ENCODE data around the gene FAM200C. TPM values are rescaled to one million over a fixed set of nuclear protein-coding genes. Genes with fewer than 3 reads are reported as not detected.
A peak's percentile ranks its signal among the peaks of the same experiment; 100 is the strongest.

The FAM200C gene
- total and polyA plus RNA-seq, 10 of the 15 experiments (the other 5 are each of a cell fraction or from before 2014, with no cell fraction given): 1.0 to 5.4 (median 2.2) TPM

DNA sequence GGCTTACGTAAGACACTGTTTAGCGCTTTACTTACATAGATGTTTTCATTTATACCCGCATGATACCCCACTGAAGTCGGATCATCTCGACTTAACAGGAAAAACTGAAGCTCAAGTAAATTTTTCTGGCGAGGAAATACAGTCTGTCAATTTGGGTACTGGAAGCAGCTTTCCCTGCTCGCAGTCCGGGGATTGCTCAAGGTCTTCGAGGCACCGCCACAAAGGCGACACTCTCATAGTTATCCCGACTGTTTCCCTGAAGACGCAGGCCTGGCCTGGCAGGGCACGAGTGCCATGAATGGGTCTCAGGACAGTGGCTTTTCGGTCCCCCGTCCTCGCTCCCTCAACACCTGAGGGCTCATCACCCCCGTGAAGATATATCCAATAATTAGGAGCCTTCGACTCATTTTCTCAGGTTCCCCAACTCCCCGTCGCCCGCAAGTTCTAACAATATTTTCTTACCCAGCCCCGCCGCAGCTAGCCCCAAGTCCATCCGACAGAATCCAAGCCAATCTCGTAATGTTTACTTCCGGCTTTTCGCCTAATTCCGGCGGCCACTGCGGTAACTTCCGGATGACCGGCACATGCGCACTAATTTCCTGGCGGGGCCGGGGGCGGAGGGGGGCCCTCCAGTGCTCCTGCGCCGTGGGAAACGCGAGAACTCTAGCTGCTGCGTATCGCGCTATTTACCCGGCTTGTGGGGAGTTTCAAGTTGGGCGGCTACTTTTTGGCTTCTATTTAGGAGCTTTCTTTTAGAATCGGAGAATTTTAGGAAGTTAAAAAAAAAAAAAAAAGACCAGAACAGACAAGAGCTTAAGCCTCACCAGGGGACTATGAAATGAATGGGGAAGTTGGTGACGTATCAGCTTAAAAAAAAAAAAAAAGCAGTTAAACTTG, 19.0 kb upstream of the FAM200C start, which contains the start of gene SLU7 (continued):
- TF ChIP-seq, protein P1, sequence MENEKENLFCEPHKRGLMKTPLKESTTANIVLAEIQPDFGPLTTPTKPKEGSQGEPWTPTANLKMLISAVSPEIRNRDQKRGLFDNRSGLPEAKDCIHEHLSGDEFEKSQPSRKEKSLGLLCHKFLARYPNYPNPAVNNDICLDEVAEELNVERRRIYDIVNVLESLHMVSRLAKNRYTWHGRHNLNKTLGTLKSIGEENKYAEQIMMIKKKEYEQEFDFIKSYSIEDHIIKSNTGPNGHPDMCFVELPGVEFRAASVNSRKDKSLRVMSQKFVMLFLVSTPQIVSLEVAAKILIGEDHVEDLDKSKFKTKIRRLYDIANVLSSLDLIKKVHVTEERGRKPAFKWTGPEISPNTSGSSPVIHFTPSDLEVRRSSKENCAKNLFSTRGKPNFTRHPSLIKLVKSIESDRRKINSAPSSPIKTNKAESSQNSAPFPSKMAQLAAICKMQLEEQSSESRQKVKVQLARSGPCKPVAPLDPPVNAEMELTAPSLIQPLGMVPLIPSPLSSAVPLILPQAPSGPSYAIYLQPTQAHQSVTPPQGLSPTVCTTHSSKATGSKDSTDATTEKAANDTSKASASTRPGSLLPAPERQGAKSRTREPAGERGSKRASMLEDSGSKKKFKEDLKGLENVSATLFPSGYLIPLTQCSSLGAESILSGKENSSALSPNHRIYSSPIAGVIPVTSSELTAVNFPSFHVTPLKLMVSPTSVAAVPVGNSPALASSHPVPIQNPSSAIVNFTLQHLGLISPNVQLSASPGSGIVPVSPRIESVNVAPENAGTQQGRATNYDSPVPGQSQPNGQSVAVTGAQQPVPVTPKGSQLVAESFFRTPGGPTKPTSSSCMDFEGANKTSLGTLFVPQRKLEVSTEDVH (IDR thresholded peaks at IDR 0.05; ENCODE audit: low read depth, partially characterized antibody): no peak
- TF ChIP-seq, protein P2, sequence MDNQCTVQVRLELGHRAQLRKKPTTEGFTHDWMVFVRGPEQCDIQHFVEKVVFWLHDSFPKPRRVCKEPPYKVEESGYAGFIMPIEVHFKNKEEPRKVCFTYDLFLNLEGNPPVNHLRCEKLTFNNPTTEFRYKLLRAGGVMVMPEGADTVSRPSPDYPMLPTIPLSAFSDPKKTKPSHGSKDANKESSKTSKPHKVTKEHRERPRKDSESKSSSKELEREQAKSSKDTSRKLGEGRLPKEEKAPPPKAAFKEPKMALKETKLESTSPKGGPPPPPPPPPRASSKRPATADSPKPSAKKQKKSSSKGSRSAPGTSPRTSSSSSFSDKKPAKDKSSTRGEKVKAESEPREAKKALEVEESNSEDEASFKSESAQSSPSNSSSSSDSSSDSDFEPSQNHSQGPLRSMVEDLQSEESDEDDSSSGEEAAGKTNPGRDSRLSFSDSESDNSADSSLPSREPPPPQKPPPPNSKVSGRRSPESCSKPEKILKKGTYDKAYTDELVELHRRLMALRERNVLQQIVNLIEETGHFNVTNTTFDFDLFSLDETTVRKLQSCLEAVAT (IDR thresholded peaks at IDR 0.05): peak; percentile 47; the same call in 1 of the 2 replicates
- TF ChIP-seq NR2C1 (IDR thresholded peaks at IDR 0.05) (no peak), ZNF384 (IDR thresholded peaks at IDR 0.05; ENCODE audit: borderline replicate concordance, low read depth, low read length) (peak; percentile 98), POLR2A (IDR thresholded peaks at IDR 0.05; ENCODE audit: low read depth, low read length) (peak; percentile 86), RCOR1 (conservative IDR thresholded peaks at IDR 0.05; ENCODE audit: low read depth, low read length) (peak; percentile 84; the same call in 1 of the 2 replicates), CHD2 (IDR thresholded peaks at IDR 0.05; ENCODE audit: borderline replicate concordance, low read depth, low read length) (peak; percentile 97), HDAC6 (IDR thresholded peaks at IDR 0.05; ENCODE audit: unreplicated experiment) (no peak), MEF2A (IDR thresholded peaks at IDR 0.05; ENCODE audit: insufficient read depth, low read depth, low read length) (peak; percentile 75), CREB1 (IDR thresholded peaks at IDR 0.05; ENCODE audit: low read depth) (peak; percentile 76), POU2F2 (IDR thresholded peaks at IDR 0.05; ENCODE audit: borderline replicate concordance, low read depth, low read length) (0 out of 3 replicates have a peak, but pooled peaks have one; percentile 15), MTA2 (IDR thresholded peaks at IDR 0.05; ENCODE audit: low read depth) (peak; percentile 82; the same call in 1 of the 2 replicates)
- TF ChIP-seq, protein P3, sequence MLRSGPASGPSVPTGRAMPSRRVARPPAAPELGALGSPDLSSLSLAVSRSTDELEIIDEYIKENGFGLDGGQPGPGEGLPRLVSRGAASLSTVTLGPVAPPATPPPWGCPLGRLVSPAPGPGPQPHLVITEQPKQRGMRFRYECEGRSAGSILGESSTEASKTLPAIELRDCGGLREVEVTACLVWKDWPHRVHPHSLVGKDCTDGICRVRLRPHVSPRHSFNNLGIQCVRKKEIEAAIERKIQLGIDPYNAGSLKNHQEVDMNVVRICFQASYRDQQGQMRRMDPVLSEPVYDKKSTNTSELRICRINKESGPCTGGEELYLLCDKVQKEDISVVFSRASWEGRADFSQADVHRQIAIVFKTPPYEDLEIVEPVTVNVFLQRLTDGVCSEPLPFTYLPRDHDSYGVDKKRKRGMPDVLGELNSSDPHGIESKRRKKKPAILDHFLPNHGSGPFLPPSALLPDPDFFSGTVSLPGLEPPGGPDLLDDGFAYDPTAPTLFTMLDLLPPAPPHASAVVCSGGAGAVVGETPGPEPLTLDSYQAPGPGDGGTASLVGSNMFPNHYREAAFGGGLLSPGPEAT (IDR thresholded peaks at IDR 0.05; ENCODE audit: low read depth): peak; percentile 67
- TF ChIP-seq, protein P4, sequence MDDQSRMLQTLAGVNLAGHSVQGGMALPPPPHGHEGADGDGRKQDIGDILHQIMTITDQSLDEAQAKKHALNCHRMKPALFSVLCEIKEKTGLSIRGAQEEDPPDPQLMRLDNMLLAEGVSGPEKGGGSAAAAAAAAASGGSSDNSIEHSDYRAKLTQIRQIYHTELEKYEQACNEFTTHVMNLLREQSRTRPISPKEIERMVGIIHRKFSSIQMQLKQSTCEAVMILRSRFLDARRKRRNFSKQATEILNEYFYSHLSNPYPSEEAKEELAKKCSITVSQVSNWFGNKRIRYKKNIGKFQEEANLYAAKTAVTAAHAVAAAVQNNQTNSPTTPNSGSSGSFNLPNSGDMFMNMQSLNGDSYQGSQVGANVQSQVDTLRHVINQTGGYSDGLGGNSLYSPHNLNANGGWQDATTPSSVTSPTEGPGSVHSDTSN (IDR thresholded peaks at IDR 0.05; ENCODE audit: insufficient replicate concordance, low read depth, low read length): no peak
- TF ChIP-seq, protein P5, sequence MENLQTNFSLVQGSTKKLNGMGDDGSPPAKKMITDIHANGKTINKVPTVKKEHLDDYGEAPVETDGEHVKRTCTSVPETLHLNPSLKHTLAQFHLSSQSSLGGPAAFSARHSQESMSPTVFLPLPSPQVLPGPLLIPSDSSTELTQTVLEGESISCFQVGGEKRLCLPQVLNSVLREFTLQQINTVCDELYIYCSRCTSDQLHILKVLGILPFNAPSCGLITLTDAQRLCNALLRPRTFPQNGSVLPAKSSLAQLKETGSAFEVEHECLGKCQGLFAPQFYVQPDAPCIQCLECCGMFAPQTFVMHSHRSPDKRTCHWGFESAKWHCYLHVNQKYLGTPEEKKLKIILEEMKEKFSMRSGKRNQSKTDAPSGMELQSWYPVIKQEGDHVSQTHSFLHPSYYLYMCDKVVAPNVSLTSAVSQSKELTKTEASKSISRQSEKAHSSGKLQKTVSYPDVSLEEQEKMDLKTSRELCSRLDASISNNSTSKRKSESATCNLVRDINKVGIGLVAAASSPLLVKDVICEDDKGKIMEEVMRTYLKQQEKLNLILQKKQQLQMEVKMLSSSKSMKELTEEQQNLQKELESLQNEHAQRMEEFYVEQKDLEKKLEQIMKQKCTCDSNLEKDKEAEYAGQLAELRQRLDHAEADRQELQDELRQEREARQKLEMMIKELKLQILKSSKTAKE (IDR thresholded peaks at IDR 0.05; ENCODE audit: low read depth, poor library complexity, severe bottlenecking): peak; percentile 24
- TF ChIP-seq, protein P6, sequence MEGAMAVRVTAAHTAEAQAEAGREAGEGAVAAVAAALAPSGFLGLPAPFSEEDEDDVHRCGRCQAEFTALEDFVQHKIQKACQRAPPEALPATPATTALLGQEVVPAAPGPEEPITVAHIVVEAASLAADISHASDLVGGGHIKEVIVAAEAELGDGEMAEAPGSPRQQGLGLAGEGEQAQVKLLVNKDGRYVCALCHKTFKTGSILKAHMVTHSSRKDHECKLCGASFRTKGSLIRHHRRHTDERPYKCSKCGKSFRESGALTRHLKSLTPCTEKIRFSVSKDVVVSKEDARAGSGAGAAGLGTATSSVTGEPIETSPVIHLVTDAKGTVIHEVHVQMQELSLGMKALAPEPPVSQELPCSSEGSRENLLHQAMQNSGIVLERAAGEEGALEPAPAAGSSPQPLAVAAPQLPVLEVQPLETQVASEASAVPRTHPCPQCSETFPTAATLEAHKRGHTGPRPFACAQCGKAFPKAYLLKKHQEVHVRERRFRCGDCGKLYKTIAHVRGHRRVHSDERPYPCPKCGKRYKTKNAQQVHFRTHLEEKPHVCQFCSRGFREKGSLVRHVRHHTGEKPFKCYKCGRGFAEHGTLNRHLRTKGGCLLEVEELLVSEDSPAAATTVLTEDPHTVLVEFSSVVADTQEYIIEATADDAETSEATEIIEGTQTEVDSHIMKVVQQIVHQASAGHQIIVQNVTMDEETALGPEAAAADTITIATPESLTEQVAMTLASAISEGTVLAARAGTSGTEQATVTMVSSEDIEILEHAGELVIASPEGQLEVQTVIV (IDR thresholded peaks at IDR 0.05; ENCODE audit: borderline replicate concordance, partially characterized antibody): no peak
